Heart left ventricle (tissue), 13 donors: Measurements from ENCODE around the gene SNX5.
"Not testable (repeated sequence)": the region's sequence is repeated elsewhere in the genome, so short reads cannot be mapped to it uniquely, and the experiment has no call there.

Experiments
- POLR2A ChIP-seq, 2 donors: fragments of 450-650 bp; IDR thresholded peaks; one replicate each; pipeline ENCODE4 v1.6.1; 2017; ENCODE audit warnings: antibody characterized with exemption in 2 of 2, mild to moderate bottlenecking in 2 of 2, moderate library complexity in 2 of 2
- TF ChIP-seq, protein P1 (sequence below), 12 donors: fragments of 200-600 bp; sonication (generic) in 4 of 12; IDR thresholded peaks; one replicate each; pipeline versions ENCODE4 v1.5.0 to v1.8.0; 2018 to 2022; ENCODE audit warnings: antibody characterized with exemption in 12 of 12, mild to moderate bottlenecking in 5 of 12
- donor health status: ischemic (EF 13 %, LVEDD 7.1; RV severe dilation, severe dysfunction).
- donor health status: DM: no; HTN: yes; CAD: no.
- donor health status: DM: no; HTN: no; CAD: no.
- donor health status: ischemic (EF 25% LVEDD 6.9; RV normal size, moderate dysfunction).
- donor health status: ischemic (EF 25% LVEDD 5.7; RV mildly dilated, moderate dysfunction).
- donor health status: ischemic (EF 35%, LVEDD 5.7; RV mildly dilated, moderate dysfunction).
- donor health status: nonischemic (EF 11% LVEDD 7.7; RV severe dilation, severe dysfunction).
- donor health status: DM: yes; HTN: yes; CAD: no.
- donor health status: PGD.
- donor health status: ischemic (EF 29% LVEDD 5.4; RV normal size, mild dysfunction).
- donor health status: nonischemic (EF 23%, LVEDD 6.1; RV moderate dilation, normal function).

DNA sequence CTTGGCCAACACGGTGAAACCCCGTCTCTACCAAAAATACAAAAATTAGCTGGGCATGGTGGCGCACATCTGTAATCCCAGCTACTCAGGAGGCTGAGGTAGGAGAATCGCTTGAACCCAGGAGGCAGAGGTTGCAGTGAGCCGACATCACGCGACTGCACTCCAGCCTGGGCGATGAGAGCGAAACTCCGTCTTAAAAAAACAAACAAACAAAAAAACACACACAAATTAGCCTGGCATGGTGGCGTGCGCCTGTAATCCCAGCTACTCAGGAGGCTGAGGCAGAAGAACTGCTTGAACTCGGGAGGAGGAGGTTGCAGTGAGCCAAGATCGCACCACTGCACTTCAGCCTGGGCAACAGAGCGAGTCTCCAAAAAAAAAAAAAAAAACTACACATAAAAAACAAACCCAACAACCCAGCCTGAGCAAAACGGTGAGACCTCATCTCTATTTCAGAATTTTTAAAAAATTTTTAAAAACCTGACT is 8.2 kb downstream of the SNX5 start:
- TF ChIP-seq, protein P1, sequence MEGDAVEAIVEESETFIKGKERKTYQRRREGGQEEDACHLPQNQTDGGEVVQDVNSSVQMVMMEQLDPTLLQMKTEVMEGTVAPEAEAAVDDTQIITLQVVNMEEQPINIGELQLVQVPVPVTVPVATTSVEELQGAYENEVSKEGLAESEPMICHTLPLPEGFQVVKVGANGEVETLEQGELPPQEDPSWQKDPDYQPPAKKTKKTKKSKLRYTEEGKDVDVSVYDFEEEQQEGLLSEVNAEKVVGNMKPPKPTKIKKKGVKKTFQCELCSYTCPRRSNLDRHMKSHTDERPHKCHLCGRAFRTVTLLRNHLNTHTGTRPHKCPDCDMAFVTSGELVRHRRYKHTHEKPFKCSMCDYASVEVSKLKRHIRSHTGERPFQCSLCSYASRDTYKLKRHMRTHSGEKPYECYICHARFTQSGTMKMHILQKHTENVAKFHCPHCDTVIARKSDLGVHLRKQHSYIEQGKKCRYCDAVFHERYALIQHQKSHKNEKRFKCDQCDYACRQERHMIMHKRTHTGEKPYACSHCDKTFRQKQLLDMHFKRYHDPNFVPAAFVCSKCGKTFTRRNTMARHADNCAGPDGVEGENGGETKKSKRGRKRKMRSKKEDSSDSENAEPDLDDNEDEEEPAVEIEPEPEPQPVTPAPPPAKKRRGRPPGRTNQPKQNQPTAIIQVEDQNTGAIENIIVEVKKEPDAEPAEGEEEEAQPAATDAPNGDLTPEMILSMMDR (IDR thresholded peaks at IDR 0.05) = not testable (repeated sequence)
- TF ChIP-seq POLR2A (IDR thresholded peaks at IDR 0.05) = not testable (repeated sequence)
